Measurements from ENCODE around the gene CD40LG. TPM values are rescaled to one million over a fixed set of nuclear protein-coding genes. Genes with fewer than 3 reads are reported as not detected.

The CD40LG gene
- total RNA-seq, 1 donor from 2014 or later, result not detected

DNA sequence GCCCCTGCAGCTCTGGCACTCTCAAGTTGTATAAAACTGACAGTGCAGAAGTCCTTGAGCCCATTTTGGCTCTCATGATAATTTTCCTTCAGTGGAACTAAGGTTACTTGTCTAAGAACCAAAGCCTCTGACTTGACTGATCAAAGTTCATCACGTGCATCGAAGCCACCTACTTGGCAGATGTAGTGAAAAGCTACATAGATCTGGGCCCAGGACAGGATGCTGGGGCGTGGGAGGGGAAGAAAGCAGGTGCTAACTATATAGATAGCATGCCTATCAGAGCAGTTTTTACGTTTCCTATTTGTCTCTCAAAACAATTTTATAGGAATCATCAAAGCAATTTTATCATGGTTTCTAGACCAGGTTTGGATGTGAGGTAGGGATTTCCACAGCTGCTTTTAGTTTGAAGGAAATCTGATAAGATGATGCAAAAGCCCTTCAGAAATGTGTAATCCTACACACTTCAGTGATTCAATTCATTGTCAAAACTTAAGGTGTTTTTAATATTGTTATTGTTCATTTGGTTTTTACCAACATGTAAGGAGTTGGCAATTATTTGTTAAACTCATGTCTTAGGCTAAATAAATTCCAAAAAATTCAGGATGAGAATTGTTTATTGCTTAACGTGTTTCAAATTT is 1.2 kb upstream of the CD40LG start:
- no peak for DNase-seq (ENCODE audit: low spot score)
- intact Hi-C loops (cut with DNase I), result no loop called here

DNA sequence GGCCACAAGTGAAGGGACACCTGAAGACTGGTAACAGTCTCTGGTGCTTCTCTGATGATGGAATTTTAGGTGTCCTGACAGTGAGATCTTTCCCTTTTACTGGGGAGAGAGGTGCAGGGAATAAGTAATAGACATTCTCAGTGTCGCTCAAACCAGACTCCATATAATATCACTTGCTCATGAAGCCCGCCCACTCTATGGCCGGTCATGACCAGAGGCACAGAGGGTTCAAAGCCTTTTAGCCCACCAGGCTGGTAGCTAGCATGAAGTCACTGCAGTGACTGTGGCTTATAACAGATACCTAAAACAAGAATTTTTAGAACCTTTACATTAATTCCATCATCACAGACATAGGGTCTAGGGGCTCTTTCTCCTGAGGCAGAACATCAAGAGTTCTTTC is 2.9 kb downstream of the CD40LG start:
- DNase-seq (ENCODE audit: low spot score), result no peak
- intact Hi-C loops (cut with DNase I), result no loop called here

DNA sequence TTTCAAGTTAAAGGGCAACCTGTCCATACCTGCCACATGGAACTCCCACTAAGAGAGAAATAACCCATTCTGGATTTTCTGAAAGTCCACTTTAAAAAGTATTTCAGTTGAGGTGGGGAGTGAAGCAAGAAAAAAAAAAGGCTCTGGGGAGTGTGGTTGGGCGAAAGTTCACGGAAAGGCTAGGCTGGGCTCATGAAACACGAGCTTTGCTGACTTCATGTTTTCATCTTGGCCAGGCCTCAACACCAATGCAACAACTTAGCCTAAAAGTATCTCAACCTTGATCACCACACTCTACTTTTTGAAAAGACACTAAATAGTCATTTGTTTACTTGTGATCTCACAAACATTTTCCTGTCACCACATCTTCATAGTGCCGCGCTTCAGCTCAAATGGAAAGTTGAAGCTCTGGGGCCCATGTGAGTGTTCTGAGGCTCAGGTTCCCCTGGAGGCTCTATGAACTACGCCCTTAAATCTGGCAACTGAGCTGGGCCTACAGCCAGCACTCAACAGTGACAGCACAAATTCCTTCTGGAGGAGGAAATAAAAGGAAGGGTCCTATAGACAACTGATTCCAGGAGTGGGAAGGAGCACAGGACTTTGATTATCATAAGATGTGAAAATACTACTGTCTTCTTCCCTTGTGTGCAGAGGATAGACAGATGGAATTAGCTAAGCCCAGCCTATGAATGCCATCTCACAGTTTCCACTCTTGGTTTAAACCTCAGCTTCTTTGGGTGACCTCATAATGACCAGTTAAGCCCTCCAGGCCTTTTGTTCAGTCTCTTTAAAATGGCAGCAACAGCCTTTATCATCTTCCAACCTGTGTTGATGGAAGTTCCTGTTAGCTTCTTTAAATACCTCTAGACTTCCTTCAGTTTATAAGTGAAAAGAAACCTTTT is 5.1 kb downstream of the CD40LG start:
- no peak for DNase-seq (ENCODE audit: low spot score)
- intact Hi-C loops (cut with DNase I), result no loop called here

GRCh38 chrX:136656361-136656964 is 8.5 kb downstream of the CD40LG start:
- no peak for DNase-seq (ENCODE audit: low spot score)
- intact Hi-C loops (cut with DNase I), result no loop called here

GRCh38 chrX:136658151-136658550 is 10.2 kb downstream of the CD40LG start:
- DNase-seq (ENCODE audit: low spot score), result no peak
- intact Hi-C loops (cut with DNase I), result no loop called here

GRCh38 chrX:136659174-136659573 is 11.2 kb downstream of the CD40LG start:
- DNase-seq (ENCODE audit: low spot score), result no peak
- intact Hi-C loops (cut with DNase I), result no loop called here

GRCh38 chrX:136660896-136661295 is 12.9 kb downstream of the CD40LG start:
- intact Hi-C loops (cut with DNase I), result no loop called here
- no peak for DNase-seq (ENCODE audit: low spot score)

- DNase-seq (ENCODE audit: low spot score), result no peak
- intact Hi-C loops (cut with DNase I), result no loop called here
Measured at GRCh38 chrX:136662104-136662503, 14.1 kb downstream of the CD40LG start.

GRCh38 chrX:136662976-136663375 is 15.0 kb downstream of the CD40LG start:
- intact Hi-C loops (cut with DNase I), result no loop called here
- DNase-seq (ENCODE audit: low spot score), result no peak

DNA sequence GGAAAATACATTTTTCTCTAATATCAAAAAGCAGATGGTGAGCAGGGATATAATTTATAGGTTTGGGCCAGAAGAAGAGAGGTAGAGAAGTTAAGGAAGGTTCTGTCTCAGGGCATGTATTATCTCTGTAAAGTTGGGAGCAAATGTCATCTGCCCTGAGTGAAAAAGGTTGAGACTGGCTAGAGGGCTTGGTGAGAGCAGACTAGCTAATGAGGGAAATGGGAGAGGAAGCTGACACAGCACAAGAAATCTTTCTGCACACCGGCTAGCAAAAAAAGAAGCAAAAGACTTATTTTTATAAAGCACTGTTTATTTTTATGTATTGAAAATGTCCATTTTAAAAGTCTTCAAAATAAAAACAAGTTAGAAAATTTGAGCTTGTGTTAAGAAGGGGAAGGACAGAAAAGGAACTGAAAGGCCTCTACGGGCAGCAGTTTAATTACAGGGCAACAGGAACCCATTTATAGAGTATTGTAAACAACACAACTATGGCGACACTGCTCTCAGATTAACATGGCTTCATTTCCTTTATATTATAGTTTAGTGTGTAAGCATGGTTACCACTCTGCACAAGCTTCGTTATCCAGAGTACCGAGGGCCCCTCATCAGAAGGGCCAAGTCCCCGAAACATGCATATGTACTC is 17.4 kb downstream of the CD40LG start:
- intact Hi-C loops (cut with DNase I), result no loop called here
- DNase-seq (ENCODE audit: low spot score), result no peak

DNA sequence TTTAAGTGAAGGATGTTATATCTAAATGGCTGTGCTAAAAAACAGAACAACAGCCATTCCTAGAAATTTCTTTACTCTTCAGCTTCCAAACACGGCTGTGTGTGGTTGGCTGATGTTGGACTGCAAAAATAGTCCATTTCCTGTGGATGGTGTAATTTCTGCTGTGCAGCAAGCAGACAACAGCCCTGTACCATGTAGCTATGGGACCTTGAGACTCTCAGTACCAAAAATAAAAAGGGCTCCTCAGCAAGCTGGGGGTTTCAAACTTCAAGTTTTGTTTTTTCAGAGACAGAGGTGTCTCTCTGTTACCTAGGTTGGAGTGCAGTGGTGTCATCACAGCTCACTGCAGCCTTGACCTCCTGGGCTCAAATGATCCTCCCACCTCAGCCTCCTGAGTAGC is 18.1 kb downstream of the CD40LG start:
- intact Hi-C loops (cut with DNase I), result no loop called here
- no peak for DNase-seq (ENCODE audit: low spot score)

DNA sequence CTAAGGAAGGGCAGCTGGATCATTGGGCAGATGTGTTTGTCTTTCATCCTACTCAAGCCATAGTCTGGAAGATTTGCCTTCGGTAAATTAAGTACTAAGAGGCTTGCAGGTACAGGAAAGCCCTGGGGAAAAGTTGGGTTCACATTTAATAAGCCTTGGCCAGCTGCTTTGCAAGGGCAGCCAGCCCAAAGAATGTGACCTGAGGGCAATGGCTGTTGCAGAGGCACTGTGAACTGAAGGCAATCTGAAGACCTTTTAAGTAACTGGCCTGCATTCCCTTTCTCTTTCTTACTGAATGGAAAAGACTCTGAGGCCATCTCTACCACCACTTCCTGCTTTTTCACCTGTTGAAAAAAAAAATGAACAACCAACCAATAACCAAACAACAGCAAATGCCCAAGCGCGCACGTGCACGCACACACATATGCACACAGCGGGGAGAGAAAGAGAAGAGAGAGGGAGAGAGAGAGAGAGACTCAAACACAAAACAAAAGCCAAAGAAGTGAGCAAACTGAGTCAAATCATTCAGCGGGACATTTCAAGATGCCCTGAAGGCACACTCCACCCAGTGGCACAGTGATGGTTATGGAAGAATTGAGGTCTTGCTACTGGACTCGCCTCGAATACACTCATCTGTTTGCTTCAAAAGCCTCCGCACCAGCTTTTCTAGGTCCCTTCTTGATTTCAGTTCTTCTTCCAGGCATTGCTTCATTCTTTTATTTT is 19.6 kb downstream of the CD40LG start:
- no peak for DNase-seq (ENCODE audit: low spot score)
- intact Hi-C loops (cut with DNase I), result no loop called here

DNA sequence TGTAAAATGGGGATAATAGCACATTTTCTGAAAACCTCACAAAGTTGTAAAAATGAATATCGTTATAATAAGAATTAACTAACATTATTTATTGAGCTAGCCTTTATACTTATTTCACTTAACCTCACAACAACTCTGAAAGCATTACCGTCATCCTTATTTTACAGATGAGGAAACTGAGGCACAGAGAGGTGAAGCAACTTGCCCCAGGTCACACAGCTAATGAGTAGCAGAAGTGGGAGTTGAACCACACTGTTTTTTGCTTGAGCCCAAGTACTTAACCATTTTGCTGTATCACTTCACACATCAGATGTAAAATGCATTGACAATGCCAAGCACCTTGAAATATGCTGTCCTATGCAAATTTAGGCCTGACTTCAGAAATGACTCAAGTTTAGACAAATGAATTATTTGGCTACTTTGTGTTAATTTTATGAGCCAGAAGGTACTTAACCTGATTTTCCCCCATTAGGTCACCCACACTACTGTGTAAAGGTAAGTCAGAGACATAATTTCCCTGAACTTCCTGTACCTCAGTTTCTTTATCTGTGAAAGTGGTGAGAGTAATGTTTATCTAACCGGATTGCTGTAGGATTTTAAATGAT is 23.1 kb downstream of the CD40LG start:
- DNase-seq (ENCODE audit: low spot score), result no peak
- intact Hi-C loops (cut with DNase I), result no loop called here

DNA sequence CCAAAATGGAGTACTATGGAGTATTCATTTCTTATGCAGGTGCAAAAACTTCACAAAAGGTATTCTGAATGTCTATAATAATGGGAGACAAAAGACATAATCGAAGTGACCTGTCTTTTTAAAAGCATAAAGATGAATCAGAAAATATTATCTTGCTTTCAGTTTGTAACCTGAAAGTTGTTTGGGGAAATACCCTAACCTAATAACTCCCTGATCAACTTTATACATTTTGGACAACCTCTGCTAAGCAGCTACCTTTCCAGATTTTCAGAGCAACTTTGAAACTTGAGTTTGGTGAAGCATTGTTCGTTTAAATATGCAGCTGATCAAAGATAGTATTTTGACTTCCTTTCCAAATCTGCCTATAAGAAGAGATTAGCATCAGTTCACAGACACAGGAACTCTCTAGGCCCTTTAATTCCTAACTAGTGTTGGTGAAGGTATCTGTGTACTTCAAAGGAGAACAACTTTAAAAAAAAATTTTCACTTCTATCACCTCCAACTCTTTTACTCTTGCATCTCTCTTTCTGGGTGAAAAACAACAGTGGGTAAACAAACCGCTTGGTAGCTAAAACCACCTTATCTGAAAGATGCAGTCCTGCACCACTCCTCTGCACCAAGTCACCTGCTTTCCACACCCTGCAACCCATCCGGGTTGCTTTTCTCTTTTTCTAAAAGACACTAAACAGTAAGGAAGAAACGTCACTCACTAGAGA is 26.5 kb downstream of the CD40LG start:
- intact Hi-C loops (cut with DNase I), result no loop called here
- no peak for DNase-seq (ENCODE audit: low spot score)

GRCh38 chrX:136679531-136679930 is 31.6 kb downstream of the CD40LG start:
- no peak for DNase-seq (ENCODE audit: low spot score)
- intact Hi-C loops (cut with DNase I), result no loop called here

- DNase-seq (ENCODE audit: low spot score), result no peak
- intact Hi-C loops (cut with DNase I), result no loop called here
Measured at GRCh38 chrX:136684120-136684519, 36.2 kb downstream of the CD40LG start.

DNA sequence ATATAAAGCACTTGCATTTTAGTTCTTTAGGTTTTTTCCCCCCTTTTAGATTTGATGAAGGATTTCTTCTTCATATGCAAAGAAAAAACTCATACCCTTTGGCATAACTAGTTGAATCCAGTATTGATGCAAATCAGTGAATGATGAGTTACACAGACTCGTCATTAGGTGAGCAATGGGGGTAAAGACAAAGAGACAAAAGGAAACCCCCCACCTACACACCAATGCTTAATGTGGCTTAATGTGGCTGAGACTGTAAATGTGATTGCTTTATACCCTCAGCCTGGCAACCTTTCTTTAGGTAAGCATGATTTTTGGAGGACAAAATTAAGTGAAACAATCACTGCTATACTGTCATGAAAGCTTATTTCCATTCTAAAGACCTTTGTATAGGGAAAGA is 39.5 kb downstream of the CD40LG start:
- DNase-seq (ENCODE audit: low spot score), result no peak
- intact Hi-C loops (cut with DNase I), result no loop called here

DNA sequence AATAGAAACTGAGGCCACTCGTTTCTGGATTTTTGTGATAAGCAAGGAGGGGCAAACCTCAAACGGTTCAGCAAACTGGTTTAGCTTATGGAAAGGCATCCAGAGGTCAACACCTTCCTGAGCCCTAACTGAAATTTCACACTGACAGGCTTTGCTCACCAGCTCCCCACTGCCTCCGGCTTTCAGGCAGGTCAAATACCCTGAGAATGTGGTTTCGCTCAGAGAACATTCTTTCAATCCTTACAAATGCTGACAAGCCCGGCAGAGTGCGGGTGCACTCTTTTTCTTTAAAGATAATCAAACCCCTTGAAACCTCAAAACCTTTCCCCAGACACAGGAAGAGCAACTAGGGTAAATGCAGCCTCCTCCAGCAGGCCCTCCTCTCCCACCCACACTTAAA is 41.5 kb downstream of the CD40LG start:
- intact Hi-C loops (cut with DNase I), result no loop called here
- no peak for DNase-seq (ENCODE audit: low spot score)
